Activated naive CD4-positive, alpha-beta T cell treated with anti-CD3 and anti-CD28 coated beads, Interleukin-2, amount 50 U/mL, for 72 hours (primary cell): ENCODE measurements around the gene ARL10. TPM values are rescaled to one million over a fixed set of nuclear protein-coding genes. Genes with fewer than 3 reads are reported as not detected.

ENCODE experiments used
- ATAC-seq, 2 donors: fragments of 150-1000 bp; cut with Tn5 transposase; 2 replicates each; pipeline ENCODE4 v1.10.0; 2021; ENCODE audit warnings: mild to moderate bottlenecking in 2 of 2, moderate library complexity in 2 of 2
- DNase-seq, 2 donors: peaks; one replicate each; pipeline ENCODE4 v3.0.0; 2021 to 2022; ENCODE audit warnings: low spot score in 2 of 2
- H3K27ac Mint-ChIP-seq, 2 donors: one replicate each; pipeline ENCODE4 v1.8.0; 2022; ENCODE audit warnings: mild to moderate bottlenecking in 2 of 2, mixed read lengths in 2 of 2
- H3K36me3 Mint-ChIP-seq, 2 donors: one replicate each; pipeline ENCODE4 v1.8.0; 2022; ENCODE audit warnings: mixed read lengths in 2 of 2
- H3K9me3 Mint-ChIP-seq, 2 donors: one replicate each; pipeline ENCODE4 v1.8.0; 2022; ENCODE audit warnings: mixed read lengths in 2 of 2
- total RNA-seq, 2 donors: library from RNA; stranded (reverse); gene quantifications; one replicate each; pipeline ENCODE4 v1.2.3, GENCODE V29; 2022

ARL10 gene
- total RNA-seq, 2 donors from 2014 or later = 3.1 to 19.1 TPM

GRCh38 chr5:176413255-176413565 is 47.9 kb downstream of the ARL10 start:
- DNase-seq (no peak), ATAC-seq (no peak)
- Mint-ChIP-seq H3K9me3 (no peaks in the 10 kb centered on the region), H3K36me3 (peaks cover 0 to 6% of the 10 kb centered on the region in 2 donors), H3K27ac (peak overlapping the region; percentile 32 to 90)

GRCh38 chr5:176413709-176414191 is 48.5 kb downstream of the ARL10 start:
- H3K27ac Mint-ChIP-seq = peak overlapping the region in 1 of 2 donors; percentile 32
- ATAC-seq = no peak
- no peaks in the 10 kb centered on the region for H3K9me3 Mint-ChIP-seq
- DNase-seq = no peak
- H3K36me3 Mint-ChIP-seq = peaks cover 0 to 6% of the 10 kb centered on the region in 2 donors

- DNase-seq = no peak
- Mint-ChIP-seq H3K27ac (peak overlapping the region; percentile 37 to 61), H3K36me3 (peaks cover 0 to 5% of the 10 kb centered on the region in 2 donors), H3K9me3 (no peaks in the 10 kb centered on the region)
- no peak for ATAC-seq
Observed at GRCh38 chr5:176414704-176415103, 49.4 kb downstream of the ARL10 start.

GRCh38 chr5:176415240-176415951 is 50.1 kb downstream of the ARL10 start:
- ATAC-seq = no peak

GRCh38 chr5:176415952-176416924 is 51.0 kb downstream of the ARL10 start, which contains the start of gene CLTB:
CLTB (minus strand) TSS chr5:176416539; CDS start chr5:176416363, 176 bp downstream.
- H3K9me3 Mint-ChIP-seq = no peaks in the 10 kb centered on the region
- H3K36me3 Mint-ChIP-seq = no peaks in the 10 kb centered on the region
- DNase-seq (peak; percentile 77 to 87), ATAC-seq (peak; percentile 96 to 98)
- H3K27ac Mint-ChIP-seq = peak within 1 kb of the TSS; percentile 15 to 30

More at GRCh38 chr5:176415240-176415951, 50.1 kb downstream of the ARL10 start:
- Mint-ChIP-seq H3K9me3 (no peaks in the 10 kb centered on the region), H3K36me3 (no peaks in the 10 kb centered on the region), H3K27ac (peak overlapping the region; percentile 15 to 37)
- peak in 1 of 2 donors; percentile 14 for DNase-seq

- ATAC-seq = no peak
- no peaks in the 10 kb centered on the region for H3K36me3 Mint-ChIP-seq
- no peaks in the 10 kb centered on the region for H3K9me3 Mint-ChIP-seq
- peak overlapping the region in 1 of 2 donors; percentile 15 for H3K27ac Mint-ChIP-seq
- no peak for DNase-seq
Observed at GRCh38 chr5:176416965-176417364, 51.7 kb downstream of the ARL10 start.

GRCh38 chr5:176418251-176418650 is 53.0 kb downstream of the ARL10 start:
- H3K27ac Mint-ChIP-seq = peak overlapping the region in 1 of 2 donors; percentile 9
- no peaks in the 10 kb centered on the region for H3K36me3 Mint-ChIP-seq
- ATAC-seq (no peak), DNase-seq (no peak)
- no peaks in the 10 kb centered on the region for H3K9me3 Mint-ChIP-seq

- Mint-ChIP-seq H3K27ac (no peak overlapping the region), H3K9me3 (no peaks in the 10 kb centered on the region), H3K36me3 (no peaks in the 10 kb centered on the region)
- DNase-seq (no peak), ATAC-seq (no peak)
Observed at GRCh38 chr5:176420086-176420485, 54.8 kb downstream of the ARL10 start.

- ATAC-seq (no peak), DNase-seq (no peak)
- Mint-ChIP-seq H3K36me3 (peaks cover 0 to 6% of the 10 kb centered on the region in 2 donors), H3K9me3 (peaks cover 0 to 4% of the 10 kb centered on the region in 2 donors), H3K27ac (no peak overlapping the region)
Observed at GRCh38 chr5:176420972-176421544, 55.8 kb downstream of the ARL10 start.

GRCh38 chr5:176424181-176424580 is 58.9 kb downstream of the ARL10 start:
- H3K27ac Mint-ChIP-seq = no peak overlapping the region
- DNase-seq (no peak), ATAC-seq (no peak)
- H3K9me3 Mint-ChIP-seq = peaks cover 0 to 4% of the 10 kb centered on the region in 2 donors
- peaks cover 0 to 6% of the 10 kb centered on the region in 2 donors for H3K36me3 Mint-ChIP-seq

GRCh38 chr5:176425138-176425537 is 59.9 kb downstream of the ARL10 start:
- Mint-ChIP-seq H3K9me3 (peaks cover 0 to 4% of the 10 kb centered on the region in 2 donors), H3K27ac (no peak overlapping the region), H3K36me3 (peaks cover 0 to 6% of the 10 kb centered on the region in 2 donors)
- DNase-seq (no peak), ATAC-seq (no peak)

- Mint-ChIP-seq H3K9me3 (peaks cover 0 to 4% of the 10 kb centered on the region in 2 donors), H3K36me3 (peaks cover 0 to 6% of the 10 kb centered on the region in 2 donors), H3K27ac (no peak overlapping the region)
- DNase-seq = no peak
- no peak for ATAC-seq
Observed at GRCh38 chr5:176425791-176426190, 60.5 kb downstream of the ARL10 start.

GRCh38 chr5:176426876-176427275 is 61.6 kb downstream of the ARL10 start:
- no peak overlapping the region for H3K27ac Mint-ChIP-seq
- no peak for ATAC-seq
- no peak for DNase-seq
- H3K9me3 Mint-ChIP-seq = peaks cover 0 to 4% of the 10 kb centered on the region in 2 donors
- peaks cover 0 to 6% of the 10 kb centered on the region in 2 donors for H3K36me3 Mint-ChIP-seq

- H3K9me3 Mint-ChIP-seq = peaks cover 0 to 4% of the 10 kb centered on the region in 2 donors
- peaks cover 0 to 6% of the 10 kb centered on the region in 2 donors for H3K36me3 Mint-ChIP-seq
- no peak overlapping the region for H3K27ac Mint-ChIP-seq
- DNase-seq (no peak), ATAC-seq (no peak)
Observed at GRCh38 chr5:176427971-176428370, 62.7 kb downstream of the ARL10 start.

GRCh38 chr5:176429972-176430371 is 64.7 kb downstream of the ARL10 start:
- DNase-seq = no peak
- Mint-ChIP-seq H3K27ac (no peak overlapping the region), H3K9me3 (peaks cover 0 to 4% of the 10 kb centered on the region in 2 donors), H3K36me3 (peaks cover 0 to 6% of the 10 kb centered on the region in 2 donors)
- no peak for ATAC-seq
